ENCODE results near the gene PTX4. TPM values are rescaled to one million over a fixed set of nuclear protein-coding genes. Genes with fewer than 3 reads are reported as not detected.

The PTX4 gene
- total and polyA plus RNA-seq, 9 of the 15 experiments (the other 6 are each of a cell fraction or from before 2014, with no cell fraction given) = 0.11 TPM; not detected in 8

- no peak for TF ChIP-seq CLOCK (CRISPR knock-in tag; IDR thresholded peaks at IDR 0.05; ENCODE audit: borderline replicate concordance)
Measured at GRCh38 chr16:1494711-1495110, 6.0 kb upstream of the PTX4 start (continued).

DNA sequence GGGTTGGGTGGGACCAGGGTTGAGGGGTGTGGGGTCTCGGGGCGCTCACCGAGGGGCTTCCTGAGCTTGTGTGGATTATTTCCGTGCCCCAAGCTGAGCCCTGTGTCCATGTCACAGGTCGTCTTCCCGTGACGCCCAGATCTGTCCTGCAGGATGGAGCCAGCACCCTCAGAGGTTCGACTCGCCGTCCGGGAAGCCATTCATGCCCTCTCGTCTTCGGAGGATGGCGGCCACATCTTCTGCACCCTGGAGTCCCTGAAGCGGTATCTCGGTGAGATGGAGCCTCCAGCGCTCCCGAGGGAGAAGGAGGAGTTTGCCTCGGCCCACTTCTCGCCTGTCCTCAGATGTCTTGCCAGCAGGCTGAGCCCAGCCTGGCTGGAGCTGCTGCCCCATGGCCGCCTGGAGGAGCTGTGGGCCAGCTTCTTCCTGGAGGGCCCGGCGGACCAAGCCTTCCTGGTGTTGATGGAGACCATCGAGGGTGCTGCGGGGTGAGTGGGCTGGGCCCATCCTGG is 5.4 kb upstream of the PTX4 start:
- Histone ChIP-seq H3K9me1 (ENCODE audit: control insufficient read depth, insufficient read depth, low read length) (no peaks in the 10 kb centered on the region), H3K79me2 (ENCODE audit: control insufficient read depth, insufficient read depth, low read length) (peaks cover 32% of the 10 kb centered on the region), H3K36me3 (ENCODE audit: control insufficient read depth, insufficient read depth, low read length) (peaks cover 50% of the 10 kb centered on the region; the same call in 2 of the 3 replicates), H3K27ac (ENCODE audit: extremely low read depth, low read depth, low read length) (peak overlapping the region; percentile 94; the same call in 2 of the 3 replicates), H3K9me3 (replicated peaks; ENCODE audit: control insufficient read depth, insufficient read depth, low read depth, low read length) (no peaks in the 10 kb centered on the region), H3K4me3 (peak overlapping the region; percentile 92), H3K4me1 (replicated peaks in 1 of 2; ENCODE audit: control insufficient read depth in 2 of 2, insufficient read depth in 2 of 2, low read length in 2 of 2) (peaks cover 16 to 54% of the 10 kb centered on the region in 2 experiments; a peak in 3 of 5 replicates), H3K27me3 (ENCODE audit: control insufficient read depth in 2 of 2, insufficient read depth in 2 of 2, low read length in 2 of 2) (no peaks in the 10 kb centered on the region), H2AFZ (ENCODE audit: low read depth, low read length) (no peak overlapping the region), H4K20me1 (replicated peaks; ENCODE audit: control insufficient read depth, insufficient read depth, low read length) (peaks cover 7% of the 10 kb centered on the region; the same call in 1 of the 2 replicates), H3K4me2 (ENCODE audit: insufficient read depth, low read length) (peak overlapping the region; percentile 87), H3K9ac (ENCODE audit: insufficient read depth in 1 of 2, low read depth in 2 of 2, low read length in 2 of 2) (peak overlapping the region; percentile 78 to 99)
- BruUV-seq (replicated peaks) = no TSS peak
- FAIRE-seq = peak; percentile 23
- POLR2A ChIA-PET = interaction anchor here (0.6 to 2.6 kb wide), 6 partner anchors 8 to 801 kb away, joined by 3 to 13 read pairs (median 3); partner anchors contain the start of genes CRAMP1 and IFT140
- ATAC-seq = peak; percentile 64
- peak in 3 of 4 experiments; percentile 46 to 63 (median 62) for DNase-seq (ENCODE audit: extremely low read depth in 1 of 4, low spot score in 3 of 4)
- WGBS (ENCODE audit: insufficient coverage, low coverage, missing lambda C conversion rate) = 16% methylated on average over 24 of the region's 25 CpGs
- in situ Hi-C loops (cut with MboI) (no loop called here), intact Hi-C loops (cut with micrococcal nuclease) (no loop called here)
- CTCF ChIA-PET (ENCODE audit: low intra/inter-chr PET ratio) = interaction anchor here (0.6 kb wide), 1 partner anchor 119 kb away, joined by 3 read pairs; no protein-coding TSS in a partner anchor
- TF ChIP-seq TAF1 (IDR thresholded peaks at IDR 0.05; ENCODE audit: control insufficient read depth, extremely low read depth, insufficient read depth, low read length, severe bottlenecking) = peak; percentile 19
- no peak for TF ChIP-seq SNIP1 (IDR thresholded peaks at IDR 0.05; ENCODE audit: low read depth)
- 0 out of 2 replicates have a peak, but pooled peaks have one; percentile 19 for TF ChIP-seq SMAD4 (CRISPR knock-in tag; conservative IDR thresholded peaks at IDR 0.05)
- peak; percentile 46 to 70 for TF ChIP-seq RAD21 (CRISPR knock-in tag; conservative IDR thresholded peaks at IDR 0.05 in 1 of 2, IDR thresholded peaks at IDR 0.05 in 1 of 2)
- TF ChIP-seq, protein P1, sequence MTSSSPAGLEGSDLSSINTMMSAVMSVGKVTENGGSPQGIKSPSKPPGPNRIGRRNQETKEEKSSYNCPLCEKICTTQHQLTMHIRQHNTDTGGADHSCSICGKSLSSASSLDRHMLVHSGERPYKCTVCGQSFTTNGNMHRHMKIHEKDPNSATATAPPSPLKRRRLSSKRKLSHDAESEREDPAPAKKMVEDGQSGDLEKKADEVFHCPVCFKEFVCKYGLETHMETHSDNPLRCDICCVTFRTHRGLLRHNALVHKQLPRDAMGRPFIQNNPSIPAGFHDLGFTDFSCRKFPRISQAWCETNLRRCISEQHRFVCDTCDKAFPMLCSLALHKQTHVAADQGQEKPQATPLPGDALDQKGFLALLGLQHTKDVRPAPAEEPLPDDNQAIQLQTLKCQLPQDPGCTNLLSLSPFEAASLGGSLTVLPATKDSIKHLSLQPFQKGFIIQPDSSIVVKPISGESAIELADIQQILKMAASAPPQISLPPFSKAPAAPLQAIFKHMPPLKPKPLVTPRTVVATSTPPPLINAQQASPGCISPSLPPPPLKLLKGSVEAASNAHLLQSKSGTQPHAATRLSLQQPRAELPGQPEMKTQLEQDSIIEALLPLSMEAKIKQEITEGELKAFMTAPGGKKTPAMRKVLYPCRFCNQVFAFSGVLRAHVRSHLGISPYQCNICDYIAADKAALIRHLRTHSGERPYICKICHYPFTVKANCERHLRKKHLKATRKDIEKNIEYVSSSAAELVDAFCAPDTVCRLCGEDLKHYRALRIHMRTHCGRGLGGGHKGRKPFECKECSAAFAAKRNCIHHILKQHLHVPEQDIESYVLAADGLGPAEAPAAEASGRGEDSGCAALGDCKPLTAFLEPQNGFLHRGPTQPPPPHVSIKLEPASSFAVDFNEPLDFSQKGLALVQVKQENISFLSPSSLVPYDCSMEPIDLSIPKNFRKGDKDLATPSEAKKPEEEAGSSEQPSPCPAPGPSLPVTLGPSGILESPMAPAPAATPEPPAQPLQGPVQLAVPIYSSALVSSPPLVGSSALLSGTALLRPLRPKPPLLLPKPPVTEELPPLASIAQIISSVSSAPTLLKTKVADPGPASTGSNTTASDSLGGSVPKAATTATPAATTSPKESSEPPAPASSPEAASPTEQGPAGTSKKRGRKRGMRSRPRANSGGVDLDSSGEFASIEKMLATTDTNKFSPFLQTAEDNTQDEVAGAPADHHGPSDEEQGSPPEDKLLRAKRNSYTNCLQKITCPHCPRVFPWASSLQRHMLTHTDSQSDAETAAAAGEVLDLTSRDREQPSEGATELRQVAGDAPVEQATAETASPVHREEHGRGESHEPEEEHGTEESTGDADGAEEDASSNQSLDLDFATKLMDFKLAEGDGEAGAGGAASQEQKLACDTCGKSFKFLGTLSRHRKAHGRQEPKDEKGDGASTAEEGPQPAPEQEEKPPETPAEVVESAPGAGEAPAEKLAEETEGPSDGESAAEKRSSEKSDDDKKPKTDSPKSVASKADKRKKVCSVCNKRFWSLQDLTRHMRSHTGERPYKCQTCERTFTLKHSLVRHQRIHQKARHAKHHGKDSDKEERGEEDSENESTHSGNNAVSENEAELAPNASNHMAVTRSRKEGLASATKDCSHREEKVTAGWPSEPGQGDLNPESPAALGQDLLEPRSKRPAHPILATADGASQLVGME (CRISPR knock-in tag; IDR thresholded peaks at IDR 0.05) = 0 out of 2 replicates have a peak, but pooled peaks have one; percentile 32
- no peak for TF ChIP-seq TCFL5 (CRISPR knock-in tag; conservative IDR thresholded peaks at IDR 0.05)
- no peak for TF ChIP-seq U2AF1 (optimal IDR thresholded peaks at IDR 0.05; ENCODE audit: low read depth, low read length)
